GM12873 (cell line): ENCODE data around the gene CCR1.

Source experiments
- TF ChIP-seq, protein P1 (sequence below): IDR thresholded peaks from 2 replicates; pipeline ENCODE4 v1.5.1; 2012; ENCODE audit warnings: low read depth, mild to moderate bottlenecking, moderate library complexity, low read length, control low read depth; ENCODE audit not compliant: insufficient read depth; ENCODE audit errors: missing control alignments

CCR1 gene

DNA sequence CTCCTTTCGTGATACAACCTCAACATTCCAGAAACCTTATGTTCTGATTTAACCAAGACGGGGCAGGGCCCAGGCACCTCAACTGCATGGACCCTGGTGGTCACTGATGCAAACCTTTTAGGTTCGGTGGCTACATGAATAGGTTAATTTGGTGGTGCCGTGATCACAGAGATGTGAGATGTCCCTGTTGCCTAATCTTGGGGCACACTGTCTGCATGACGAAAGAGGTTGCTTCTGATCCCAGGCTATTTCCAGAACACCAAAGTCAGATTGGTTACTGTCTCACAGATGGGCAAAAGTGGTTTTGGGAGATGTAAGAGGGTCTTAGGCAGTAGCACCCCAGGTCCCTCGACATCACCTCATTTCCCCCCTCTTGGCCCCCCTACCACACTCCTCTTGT lies 4.0 kb upstream of the CCR1 start:
- TF ChIP-seq, protein P1, sequence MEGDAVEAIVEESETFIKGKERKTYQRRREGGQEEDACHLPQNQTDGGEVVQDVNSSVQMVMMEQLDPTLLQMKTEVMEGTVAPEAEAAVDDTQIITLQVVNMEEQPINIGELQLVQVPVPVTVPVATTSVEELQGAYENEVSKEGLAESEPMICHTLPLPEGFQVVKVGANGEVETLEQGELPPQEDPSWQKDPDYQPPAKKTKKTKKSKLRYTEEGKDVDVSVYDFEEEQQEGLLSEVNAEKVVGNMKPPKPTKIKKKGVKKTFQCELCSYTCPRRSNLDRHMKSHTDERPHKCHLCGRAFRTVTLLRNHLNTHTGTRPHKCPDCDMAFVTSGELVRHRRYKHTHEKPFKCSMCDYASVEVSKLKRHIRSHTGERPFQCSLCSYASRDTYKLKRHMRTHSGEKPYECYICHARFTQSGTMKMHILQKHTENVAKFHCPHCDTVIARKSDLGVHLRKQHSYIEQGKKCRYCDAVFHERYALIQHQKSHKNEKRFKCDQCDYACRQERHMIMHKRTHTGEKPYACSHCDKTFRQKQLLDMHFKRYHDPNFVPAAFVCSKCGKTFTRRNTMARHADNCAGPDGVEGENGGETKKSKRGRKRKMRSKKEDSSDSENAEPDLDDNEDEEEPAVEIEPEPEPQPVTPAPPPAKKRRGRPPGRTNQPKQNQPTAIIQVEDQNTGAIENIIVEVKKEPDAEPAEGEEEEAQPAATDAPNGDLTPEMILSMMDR: no peak

DNA sequence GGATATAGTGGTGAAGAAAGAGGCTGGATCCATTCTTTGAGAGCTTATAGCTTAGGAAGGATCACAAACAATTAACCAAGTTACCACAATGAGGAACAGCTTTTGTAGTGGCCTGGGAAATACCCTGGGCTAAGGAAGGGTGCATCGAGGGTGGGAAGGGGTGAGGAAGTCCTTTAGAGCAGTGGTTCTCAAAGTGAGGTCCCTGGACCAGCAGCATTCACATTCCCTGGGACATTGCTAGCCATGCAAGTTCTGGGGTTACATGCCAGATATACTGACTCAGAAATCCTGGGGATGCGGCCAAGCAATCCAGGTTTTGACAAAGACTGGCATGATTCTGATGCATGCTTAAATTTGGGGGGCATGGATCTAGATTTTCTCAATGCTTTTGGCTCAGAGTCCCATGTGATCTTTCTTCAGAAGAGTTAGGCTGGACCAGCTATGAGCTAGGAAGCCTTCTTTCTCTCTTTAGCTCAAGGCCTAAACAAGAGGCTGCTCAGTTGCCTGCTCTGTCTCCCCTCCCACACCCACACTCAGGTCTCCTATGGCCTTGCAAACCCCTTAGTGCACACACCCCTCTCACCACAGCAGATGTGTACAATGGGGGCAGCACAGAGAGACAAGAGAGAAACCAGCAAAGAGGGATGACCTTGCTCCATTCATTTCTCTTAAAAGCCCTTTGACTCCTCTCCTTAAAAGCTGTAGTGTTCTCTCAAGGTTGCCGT lies 1.8 kb upstream of the CCR1 start:
- TF ChIP-seq, protein P1: no peak

DNA sequence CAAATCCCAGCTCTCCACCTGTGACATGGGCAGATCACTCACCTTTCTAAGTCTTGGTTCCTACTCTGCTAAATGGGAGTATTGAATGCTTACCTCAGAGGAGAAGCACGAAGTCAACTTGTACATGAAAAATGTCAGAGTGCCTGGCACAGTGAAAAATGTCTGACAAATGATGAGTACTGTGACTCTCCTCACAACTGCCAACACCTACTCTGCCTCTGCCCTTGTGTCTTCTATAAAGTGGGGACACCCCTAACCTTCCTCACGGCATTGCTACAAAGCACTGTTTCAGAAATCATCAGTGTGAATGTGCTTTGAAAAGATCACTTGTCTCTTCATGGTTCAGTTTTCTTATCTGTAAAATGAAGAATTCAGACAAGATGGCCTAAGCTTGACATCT lies 940 bp upstream of the CCR1 start:
- TF ChIP-seq, protein P1: no peak

DNA sequence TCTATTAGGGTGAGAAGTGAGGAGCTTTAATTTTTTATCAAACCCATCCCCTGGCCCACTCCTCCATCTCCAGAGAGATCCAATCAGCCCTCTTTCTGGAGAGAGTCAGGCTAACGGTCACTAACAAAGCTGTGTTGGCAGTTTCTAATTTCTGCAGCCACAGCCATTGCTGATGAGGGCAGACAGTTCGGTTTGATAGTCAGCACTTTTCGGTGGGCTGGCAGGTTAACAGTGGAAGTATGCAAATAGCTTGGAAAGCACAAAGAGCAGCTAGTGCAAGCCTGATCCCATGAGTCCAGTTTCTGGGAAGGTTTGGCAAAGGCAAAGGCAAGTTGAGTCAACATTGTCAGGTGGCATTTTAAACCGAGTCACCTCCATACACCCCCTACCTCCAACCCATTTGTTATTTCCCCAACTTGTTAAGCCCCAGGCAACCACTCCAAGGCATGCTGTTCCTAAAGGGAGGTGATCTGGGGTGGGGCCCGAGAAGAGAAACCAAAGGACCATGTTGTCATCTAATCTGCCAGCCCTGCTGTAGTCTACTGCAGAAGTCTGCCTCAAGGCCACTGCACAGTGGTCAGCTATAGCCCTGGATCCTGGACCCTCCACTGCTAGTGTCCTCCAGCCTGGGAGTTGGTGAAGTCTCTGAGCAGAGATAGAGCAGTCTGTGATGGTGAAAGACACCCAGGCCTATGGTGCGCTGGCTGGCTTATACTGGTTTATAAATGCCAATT lies 1.7 kb downstream of the CCR1 start:
- TF ChIP-seq, protein P1: no peak

DNA sequence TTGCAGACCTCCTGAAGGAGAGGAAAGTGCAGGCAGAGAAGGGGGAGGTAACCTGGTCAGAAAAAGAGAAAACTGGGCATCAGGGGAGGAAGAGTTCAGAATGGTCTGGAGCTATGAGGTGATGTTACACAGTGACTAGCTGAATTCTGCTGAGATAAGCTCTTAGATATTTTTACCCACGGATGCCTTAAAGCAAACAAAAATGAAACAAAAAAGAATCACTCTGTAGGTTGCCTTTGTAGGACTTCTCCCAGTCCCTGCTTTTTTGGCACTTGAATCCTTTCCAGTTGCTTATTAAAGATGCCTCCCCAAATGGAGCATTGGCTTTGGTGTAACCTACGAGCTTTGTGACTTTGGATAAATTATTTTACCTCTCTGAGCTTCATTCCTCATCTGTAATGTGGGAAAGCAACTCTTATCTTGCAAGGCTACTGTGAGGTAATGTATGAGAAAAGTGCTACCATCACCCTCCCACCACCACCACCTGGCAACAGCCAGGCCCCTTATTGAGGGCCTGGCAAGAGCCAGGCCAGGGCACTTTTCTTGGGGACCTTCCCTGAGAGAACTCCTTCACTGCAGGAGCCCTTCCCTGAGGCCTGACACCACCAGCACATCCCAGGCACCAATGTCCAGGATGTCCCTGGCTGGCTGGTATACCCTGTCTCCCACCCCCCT lies 2.7 kb downstream of the CCR1 start:
- TF ChIP-seq, protein P1: no peak

DNA sequence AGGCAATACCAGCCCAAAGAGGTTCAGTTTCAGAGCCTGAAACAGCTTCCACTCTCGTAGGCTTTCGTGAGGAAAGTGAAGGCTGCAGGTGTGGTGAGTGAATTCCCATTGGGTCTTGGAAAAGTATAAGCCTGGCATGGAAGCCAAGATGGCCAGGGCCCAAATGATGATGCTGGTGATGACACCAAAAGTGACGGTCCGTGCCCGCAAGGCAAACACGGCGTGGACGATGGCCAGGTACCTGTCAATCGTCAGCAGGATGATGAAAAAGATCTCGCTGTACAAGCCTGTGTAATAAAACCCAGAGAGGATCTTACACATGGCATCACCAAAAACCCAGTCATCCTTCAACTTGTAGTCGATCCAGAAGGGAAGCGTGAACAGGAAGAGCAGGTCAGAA lies 4.4 kb downstream of the CCR1 start:
- TF ChIP-seq, protein P1: no peak

DNA sequence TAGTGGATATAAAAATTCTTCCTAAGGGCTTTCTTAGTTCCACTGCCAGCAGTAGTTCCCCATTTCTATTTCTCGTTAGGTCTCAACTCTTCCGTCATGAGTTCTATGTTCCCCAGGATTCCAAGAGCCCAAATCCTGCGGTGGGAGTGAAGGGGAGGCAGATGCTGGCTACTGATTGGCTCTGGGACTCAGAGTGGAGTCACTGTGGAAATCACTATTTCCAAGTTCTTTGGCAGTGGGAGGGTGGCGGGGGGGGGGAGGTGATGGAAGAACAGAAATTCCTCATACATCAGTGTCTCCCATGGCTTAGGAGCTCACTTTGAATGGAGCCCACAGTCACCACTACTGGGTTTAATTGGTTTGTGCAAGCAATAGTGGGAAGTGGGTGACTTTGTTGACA lies 5.6 kb downstream of the CCR1 start:
- TF ChIP-seq, protein P1: no peak
